C4-2B (cell line): ENCODE results near the gene EVA1C.

Source experiments
- ZFX ChIP-seq: fragments of 450-650 bp; IDR thresholded peaks from 2 replicates; pipeline ENCODE4 v1.6.1; 2017
- TF ChIP-seq, protein P1 (sequence below): fragments of 450-650 bp; conservative IDR thresholded peaks from 2 replicates; pipeline ENCODE4 v1.5.1; 2017; ENCODE audit warnings: mild to moderate bottlenecking

DNA sequence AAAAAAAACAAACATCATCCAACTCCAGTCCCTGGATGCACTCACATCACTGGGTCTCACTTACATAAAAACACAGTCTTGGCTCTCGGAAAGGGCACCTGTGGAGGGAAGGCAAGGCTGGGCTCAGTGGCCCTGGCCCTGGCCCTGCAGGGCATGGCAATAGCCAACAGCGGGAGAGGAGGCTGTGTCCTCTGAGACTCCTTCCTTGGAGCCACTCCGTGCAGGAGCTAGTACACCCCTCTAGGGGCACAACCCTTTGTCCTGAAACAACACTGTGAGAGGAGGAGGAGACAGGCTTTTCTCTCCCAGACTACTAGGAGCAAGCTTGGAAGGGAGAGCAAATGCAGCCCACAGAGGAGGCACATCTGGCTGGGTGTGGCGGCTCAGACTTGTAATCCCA, 47.7 kb upstream of the EVA1C start:
- TF ChIP-seq, protein P1, sequence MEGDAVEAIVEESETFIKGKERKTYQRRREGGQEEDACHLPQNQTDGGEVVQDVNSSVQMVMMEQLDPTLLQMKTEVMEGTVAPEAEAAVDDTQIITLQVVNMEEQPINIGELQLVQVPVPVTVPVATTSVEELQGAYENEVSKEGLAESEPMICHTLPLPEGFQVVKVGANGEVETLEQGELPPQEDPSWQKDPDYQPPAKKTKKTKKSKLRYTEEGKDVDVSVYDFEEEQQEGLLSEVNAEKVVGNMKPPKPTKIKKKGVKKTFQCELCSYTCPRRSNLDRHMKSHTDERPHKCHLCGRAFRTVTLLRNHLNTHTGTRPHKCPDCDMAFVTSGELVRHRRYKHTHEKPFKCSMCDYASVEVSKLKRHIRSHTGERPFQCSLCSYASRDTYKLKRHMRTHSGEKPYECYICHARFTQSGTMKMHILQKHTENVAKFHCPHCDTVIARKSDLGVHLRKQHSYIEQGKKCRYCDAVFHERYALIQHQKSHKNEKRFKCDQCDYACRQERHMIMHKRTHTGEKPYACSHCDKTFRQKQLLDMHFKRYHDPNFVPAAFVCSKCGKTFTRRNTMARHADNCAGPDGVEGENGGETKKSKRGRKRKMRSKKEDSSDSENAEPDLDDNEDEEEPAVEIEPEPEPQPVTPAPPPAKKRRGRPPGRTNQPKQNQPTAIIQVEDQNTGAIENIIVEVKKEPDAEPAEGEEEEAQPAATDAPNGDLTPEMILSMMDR = no peak
- no peak for TF ChIP-seq ZFX
